ENCODE results near the gene USP25.

The USP25 gene

DNA sequence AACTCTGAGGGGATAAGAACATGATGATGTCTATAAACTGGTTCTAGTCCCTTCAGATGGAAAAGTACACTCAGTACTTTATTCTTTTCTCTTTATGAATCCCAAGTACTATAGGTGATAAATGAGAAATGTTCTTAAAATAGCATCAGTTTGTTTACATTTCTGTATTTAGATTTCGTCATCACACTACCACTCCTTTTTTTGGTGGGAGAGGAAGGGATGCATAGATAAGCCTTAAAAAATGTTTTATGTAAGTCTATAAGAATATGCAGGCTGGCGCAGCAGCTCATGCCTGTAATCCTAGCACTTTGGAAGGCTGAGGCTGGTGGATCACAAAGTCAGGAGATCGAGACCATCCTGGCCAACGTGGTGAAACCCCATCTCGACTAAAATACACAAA lies 144.8 kb downstream of the USP25 start:
- Mint-ChIP-seq H3K4me3 (no peak overlapping the region), H3K27ac (no peak overlapping the region), H3K36me3 (ENCODE audit: low read depth) (peaks cover 70% of the 10 kb centered on the region), H3K27me3 (ENCODE audit: low read depth) (no peaks in the 10 kb centered on the region), H3K4me1 (no peaks in the 10 kb centered on the region), H3K9me3 (peaks cover under 1% of the 10 kb centered on the region)
- TF ChIP-seq CTCF (IDR thresholded peaks at IDR 0.05; ENCODE audit: unreplicated experiment in 3 of 3): no peak

- no peak for TF ChIP-seq CTCF (IDR thresholded peaks at IDR 0.05; ENCODE audit: unreplicated experiment in 3 of 3)
- peaks cover 71% of the 10 kb centered on the region for H3K36me3 Mint-ChIP-seq (ENCODE audit: low read depth)
- H3K27me3 Mint-ChIP-seq (ENCODE audit: low read depth): no peaks in the 10 kb centered on the region
- no peak overlapping the region for H3K4me3 Mint-ChIP-seq
- H3K4me1 Mint-ChIP-seq: no peaks in the 10 kb centered on the region
- no peak overlapping the region for H3K27ac Mint-ChIP-seq
- peaks cover 5% of the 10 kb centered on the region for H3K9me3 Mint-ChIP-seq
Observed at GRCh38 chr21:15875286-15875685, 145.5 kb downstream of the USP25 start.

DNA sequence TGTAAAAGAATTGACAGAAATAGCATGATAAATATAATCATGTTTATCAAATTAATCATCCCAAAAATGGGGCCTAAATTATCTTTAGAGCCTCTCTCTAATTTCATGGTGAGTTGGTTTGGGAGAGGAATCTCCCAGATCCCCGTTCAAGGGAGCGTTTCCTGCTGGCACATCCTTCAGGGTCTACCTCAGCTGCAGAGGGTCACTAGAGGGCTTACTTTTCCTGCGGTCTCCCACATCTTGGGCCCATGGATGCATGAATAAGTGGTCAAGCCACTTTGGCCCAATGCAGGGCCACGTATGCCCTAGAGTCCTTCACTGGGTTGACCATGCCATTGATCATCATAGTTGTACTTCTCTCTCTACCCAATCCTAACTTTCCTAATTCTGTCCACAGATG lies 164.1 kb downstream of the USP25 start:
- H3K27ac Mint-ChIP-seq: no peak overlapping the region
- H3K4me3 Mint-ChIP-seq: no peak overlapping the region
- H3K27me3 Mint-ChIP-seq (ENCODE audit: low read depth): no peaks in the 10 kb centered on the region
- peaks cover 16% of the 10 kb centered on the region for H3K36me3 Mint-ChIP-seq (ENCODE audit: low read depth)
- peaks cover 17% of the 10 kb centered on the region for H3K4me1 Mint-ChIP-seq
- TF ChIP-seq CTCF (IDR thresholded peaks at IDR 0.05; ENCODE audit: unreplicated experiment in 3 of 3): no peak
- peaks cover 15% of the 10 kb centered on the region for H3K9me3 Mint-ChIP-seq

GRCh38 chr21:15894596-15894995 lies 164.8 kb downstream of the USP25 start:
- Mint-ChIP-seq H3K4me1 (peaks cover 17% of the 10 kb centered on the region), H3K36me3 (ENCODE audit: low read depth) (peaks cover 22% of the 10 kb centered on the region), H3K9me3 (peaks cover 21% of the 10 kb centered on the region), H3K27me3 (ENCODE audit: low read depth) (no peaks in the 10 kb centered on the region), H3K4me3 (no peak overlapping the region), H3K27ac (peak overlapping the region in 2 of 3 experiments; percentile 39 to 91)
- TF ChIP-seq CTCF (IDR thresholded peaks at IDR 0.05; ENCODE audit: unreplicated experiment in 3 of 3): peak; percentile 47 to 77 (median 61)

GRCh38 chr21:15895142-15896106 lies 165.6 kb downstream of the USP25 start:
- H3K27me3 Mint-ChIP-seq (ENCODE audit: low read depth): no peaks in the 10 kb centered on the region
- peaks cover 29% of the 10 kb centered on the region for H3K36me3 Mint-ChIP-seq (ENCODE audit: low read depth)
- no peak overlapping the region for H3K4me3 Mint-ChIP-seq

More at GRCh38 chr21:15895142-15896106, 165.6 kb downstream of the USP25 start:
- H3K4me1 Mint-ChIP-seq: peaks cover 17% of the 10 kb centered on the region
- peaks cover 29% of the 10 kb centered on the region for H3K9me3 Mint-ChIP-seq
- TF ChIP-seq CTCF (IDR thresholded peaks at IDR 0.05; ENCODE audit: unreplicated experiment in 3 of 3): no peak
- peak overlapping the region; percentile 73 to 91 (median 75) for H3K27ac Mint-ChIP-seq

Measured in nephron (organoid).